Astrocyte of the hippocampus (primary cell): ENCODE results near the gene ADAMTS20.

ENCODE experiments used
- DNase-seq: peaks from one replicate; pipeline ENCODE4 v3.0.0; 2011; ENCODE audit warnings: low read depth, low spot score

The ADAMTS20 gene

DNA sequence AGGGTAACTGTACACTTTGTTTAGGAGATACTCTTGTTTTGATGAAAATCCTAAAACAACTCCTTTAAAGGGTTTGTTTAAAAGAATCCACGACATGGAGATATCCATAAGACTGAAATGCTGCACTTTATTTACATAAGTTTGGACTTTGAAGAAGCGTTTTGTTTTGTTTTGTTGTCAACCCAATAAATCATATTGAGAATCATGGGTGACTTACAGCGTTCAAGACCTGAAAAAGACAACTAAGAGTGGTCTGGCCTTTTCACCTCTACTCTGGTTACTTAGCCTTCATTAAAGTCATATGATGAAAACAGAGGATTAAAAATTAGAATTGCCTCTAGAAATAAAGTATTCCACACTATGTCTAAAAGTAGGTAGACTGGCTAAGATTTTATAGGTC is 234.8 kb downstream of the ADAMTS20 start:
- DNase-seq = no peak

DNA sequence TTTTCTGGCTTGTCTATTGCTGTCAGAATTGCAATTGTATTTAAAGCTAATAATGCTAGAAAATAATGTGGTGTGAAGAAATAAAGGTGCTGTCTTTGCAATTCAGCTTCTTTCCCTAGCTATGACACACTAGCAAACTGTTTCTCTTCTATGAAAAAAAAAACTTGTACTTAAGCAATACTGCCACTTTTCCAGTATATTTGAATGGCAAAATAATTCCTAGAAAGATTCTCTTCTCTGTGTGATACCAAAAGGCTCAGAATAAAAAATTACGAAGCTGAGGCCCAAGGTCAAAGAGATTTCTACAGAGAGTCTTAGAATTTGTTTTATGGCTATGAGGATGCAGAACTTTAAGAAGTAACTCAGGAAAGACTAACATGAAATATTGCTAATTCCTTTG is 235.5 kb downstream of the ADAMTS20 start:
- no peak for DNase-seq

DNA sequence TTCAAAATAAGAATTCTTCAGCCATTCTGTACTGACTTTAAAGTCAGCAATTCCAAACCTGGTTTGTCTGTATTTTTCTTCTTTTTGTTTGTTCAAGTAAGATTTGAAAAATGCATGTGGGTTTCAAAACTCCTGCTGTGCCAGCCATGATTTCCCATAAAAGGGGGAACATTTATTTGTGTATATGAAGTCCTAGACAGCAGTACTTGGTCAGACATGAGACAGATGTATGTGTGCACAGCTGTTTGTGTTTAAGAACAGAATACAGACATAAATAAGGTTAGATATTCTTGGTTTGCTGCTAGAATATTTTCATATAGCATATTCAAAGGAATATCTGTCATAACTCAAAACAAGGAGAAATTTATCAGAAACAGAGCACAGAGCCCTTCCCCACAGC is 236.0 kb downstream of the ADAMTS20 start:
- DNase-seq = no peak

DNA sequence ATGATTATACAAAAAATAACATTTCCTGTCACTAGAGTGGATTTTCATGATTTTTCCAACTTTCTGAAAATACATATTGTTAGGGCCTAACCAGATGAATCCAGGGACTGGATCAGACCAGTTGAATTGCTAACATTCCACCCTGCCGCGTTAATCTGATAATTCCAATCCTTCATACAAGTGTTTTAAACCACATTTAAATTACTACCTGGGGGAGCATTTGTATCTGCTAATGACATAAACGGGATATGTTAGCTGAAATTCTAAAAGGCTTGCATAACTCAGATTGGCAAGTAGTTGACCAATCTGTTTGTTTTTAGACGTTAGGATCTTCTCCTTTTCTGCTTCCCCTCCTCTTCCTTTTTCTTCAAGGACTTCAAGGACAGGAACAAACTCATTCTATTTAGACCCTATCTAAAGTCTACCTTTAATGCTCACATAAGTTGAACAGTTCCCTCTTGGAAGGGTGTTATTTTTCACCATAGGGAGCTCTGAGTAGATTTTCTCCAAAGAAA is 239.0 kb downstream of the ADAMTS20 start:
- DNase-seq = no peak

DNA sequence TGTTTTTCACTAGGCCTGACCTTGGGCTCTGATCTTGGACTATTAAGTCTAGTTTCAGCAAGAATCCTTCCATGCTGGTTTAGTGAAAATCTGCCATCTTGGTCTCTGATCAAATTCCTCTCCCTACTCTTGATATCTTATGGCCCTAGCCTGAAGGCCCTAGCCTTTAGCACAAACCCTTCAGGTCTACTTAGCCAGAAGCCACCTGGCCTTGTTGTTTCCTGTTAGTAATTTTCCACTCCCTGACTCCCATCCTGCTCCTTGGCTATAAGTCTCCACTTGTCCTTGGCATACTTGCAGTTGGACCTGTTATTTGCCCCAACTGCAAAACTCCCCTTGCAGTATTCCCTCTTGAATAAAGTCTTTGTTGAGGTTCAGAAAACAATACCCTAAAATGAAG is 241.4 kb downstream of the ADAMTS20 start:
- no peak for DNase-seq

DNA sequence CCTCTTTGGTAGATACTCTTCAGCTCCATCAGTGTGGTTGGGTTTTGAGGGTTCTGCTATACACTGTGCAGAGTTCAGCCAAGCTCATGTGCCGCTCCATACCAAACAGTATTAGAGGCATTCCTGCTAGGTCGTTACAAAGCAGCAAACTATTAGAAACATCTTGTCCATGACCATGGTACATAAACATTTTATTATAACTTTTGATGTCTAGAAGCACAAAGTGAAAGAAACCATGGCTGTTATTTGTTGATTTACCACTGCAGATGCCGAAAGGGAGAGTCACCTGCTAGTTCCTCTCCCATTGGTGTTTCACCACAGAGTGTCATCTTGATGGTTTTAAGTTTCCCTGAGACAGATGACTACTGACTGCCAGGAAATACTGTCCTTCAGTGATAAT is 242.0 kb downstream of the ADAMTS20 start:
- DNase-seq = peak; percentile 57

DNA sequence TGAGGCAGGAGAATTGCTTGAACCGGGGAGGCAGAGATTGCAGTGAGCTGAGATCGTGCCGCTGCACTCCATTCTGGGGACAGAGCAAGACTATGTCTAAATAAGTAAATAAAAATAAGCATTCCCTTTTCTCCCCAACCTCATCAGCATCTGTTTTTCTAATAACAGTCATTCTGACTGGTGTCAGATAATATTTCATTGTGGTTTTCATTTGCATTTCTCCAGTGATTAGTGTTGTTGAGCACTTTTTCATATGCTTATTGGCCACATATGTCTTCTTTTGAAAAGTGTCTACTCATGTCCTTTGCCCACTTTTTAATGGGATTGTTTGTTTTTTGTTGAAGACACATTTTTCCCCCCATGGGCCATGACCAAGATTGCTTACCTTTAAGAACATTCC is 243.2 kb downstream of the ADAMTS20 start:
- no peak for DNase-seq

DNA sequence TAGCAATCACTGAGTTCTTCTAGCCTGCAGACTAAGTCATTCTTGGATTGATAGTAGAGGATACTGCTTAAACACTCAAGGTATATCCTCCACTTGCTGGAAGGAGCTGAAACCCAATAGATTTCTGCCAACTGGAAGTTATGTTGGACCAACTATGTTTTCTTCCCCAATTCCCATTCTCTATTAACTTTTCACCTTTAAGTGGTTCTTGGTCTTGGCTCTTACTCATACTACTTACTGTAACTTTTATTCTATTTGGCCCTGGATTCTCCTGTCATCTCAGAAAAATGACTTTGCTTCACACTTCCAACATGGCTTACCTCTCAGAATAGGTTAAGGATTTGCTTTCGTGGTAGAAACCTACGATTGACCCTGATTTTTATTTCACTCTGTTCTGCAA is 244.9 kb downstream of the ADAMTS20 start:
- no peak for DNase-seq

DNA sequence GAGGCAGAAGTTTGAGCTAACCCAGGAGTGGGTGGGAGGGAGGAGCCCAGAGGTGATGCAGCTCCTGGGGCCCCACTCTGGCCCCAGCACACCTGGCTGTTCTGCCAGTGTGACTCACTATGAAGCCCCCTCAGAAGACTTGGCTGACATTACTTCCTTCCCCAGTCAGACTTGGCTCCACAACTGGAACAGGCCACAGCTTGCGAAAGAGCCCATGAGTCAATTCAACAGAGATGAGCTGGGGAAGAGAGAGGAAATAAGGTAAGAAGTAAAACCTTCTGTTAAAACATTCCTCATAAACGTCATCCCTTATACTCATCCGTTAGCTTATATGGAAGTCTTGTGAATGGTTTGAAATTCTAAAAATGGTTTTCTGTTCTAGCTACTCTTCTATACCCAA is 245.9 kb downstream of the ADAMTS20 start:
- peak; percentile 57 for DNase-seq

DNA sequence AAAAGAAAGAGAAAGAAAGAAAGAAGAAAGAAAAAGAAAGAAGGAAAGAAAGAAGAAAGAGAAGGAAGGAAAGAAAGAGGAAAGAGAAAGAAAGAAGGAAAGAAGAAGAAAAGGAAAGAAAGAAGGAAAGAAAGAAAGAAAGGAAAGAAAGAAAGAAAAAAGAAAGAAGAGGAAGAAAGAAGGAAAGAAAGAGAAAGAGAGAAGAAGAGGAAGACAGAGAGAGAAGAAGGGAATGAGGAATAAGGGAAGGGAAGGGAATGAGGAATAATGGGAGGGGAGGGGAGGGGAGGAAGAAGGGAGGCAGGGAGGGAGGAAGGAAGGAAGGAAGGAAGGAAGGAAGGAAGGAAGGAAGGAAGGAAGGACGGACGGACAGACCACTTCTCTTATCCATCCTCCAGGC is 246.9 kb downstream of the ADAMTS20 start:
- no peak for DNase-seq
